HG02571 (cell line): ENCODE data around the gene TBXT.

Source experiments
- ATAC-seq: cut with Tn5 transposase; IDR thresholded peaks from one replicate; pipeline ENCODE4 v1.9.1; 2021; ENCODE audit warnings: mild to moderate bottlenecking, moderate library complexity; ENCODE audit not compliant: unreplicated experiment

Gene TBXT

GRCh38 chr6:166121726-166122125 is 45.9 kb downstream of the TBXT start:
- no peak for ATAC-seq

DNA sequence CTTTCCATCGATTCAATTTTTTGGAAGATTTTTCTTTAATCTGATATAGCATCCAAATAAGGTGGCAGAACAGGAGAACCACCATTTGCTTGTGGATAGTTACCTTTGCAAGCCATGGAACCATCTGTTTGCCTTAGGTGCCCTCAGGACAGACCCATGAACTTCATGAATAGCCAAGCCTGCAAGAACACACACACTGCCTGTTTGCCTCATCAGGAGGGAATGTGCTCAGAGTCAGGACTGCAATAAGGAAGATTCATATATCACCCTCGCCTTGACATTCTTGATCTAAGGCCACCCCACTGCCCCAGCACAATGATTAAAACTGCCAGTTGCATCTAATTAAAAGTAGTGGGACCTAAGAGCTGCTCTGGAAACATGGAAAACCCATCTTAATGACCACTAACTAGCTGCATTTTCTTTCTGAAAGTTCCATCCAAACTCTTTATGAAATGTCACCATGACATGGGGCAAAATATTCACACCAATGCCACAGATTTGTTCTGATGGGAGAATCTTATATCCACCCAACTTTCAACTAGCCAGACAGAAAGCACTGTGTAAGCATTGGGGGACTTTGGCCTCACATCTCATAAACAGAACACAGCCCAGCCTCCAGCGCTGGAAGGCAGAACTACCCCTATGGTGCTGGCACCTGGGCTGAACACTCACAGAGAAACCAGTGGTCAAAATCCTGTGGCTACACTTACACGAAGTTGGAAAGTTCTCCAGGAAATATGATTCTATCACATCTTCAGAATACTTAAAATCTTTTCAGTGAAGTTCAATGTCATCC is 48.3 kb downstream of the TBXT start:
- no peak for ATAC-seq

DNA sequence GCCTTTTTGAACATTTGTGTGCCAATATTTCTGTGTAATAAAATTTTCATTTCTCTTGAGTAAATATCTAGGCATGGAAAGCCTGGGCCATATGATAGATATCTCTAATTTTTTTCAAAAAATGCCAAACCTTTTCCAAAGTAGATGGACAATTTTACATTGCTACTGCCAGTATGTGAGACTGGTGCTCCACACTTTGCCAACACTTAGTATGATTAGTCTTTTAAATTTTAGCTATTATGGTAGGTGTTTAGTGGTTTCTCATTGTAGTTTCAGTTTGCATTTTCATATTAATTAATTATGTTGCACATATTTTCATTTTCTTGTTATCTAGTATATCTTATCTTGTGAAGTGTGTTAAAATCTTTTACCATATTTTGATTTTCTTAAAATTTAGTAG is 52.0 kb downstream of the TBXT start:
- no peak for ATAC-seq

GRCh38 chr6:166112580-166112979 is 55.1 kb downstream of the TBXT start:
- no peak for ATAC-seq

DNA sequence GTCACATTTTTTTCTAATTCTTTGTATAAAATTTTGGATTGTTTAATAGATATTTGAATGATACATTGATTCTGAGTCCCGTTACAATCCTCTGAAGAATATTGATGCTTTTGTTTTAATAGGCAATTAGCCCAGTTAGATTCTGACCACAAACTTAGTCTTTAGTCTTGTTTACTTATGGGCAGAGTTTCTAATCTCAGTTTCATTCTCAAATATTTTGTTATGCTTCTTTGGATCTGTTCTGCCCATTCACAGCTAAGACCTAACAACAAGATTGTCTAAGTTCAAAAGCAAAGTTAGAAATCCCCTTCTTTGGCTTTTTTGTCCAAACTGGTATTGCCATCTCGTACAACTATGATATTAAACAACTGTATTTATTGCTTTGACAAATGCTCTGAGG is 58.0 kb downstream of the TBXT start:
- ATAC-seq, result peak; percentile 61
